Tibial artery (tissue), 4 donors: ENCODE data around the gene VPS51.

Source experiments
- DNase-seq, 2 donors: peaks; one replicate each; pipeline ENCODE4 v3.0.0-alpha.2; 2019
- H3K27ac ChIP-seq, 2 donors: fragments of 200-600 bp; sonication (generic) in 1 of 2; 1 replicate in 1 of 2; 2 replicates in 1 of 2; pipeline ENCODE4 v1.5.1; 2018 to 2019; ENCODE audit warnings: mild to moderate bottlenecking in 1 of 2
- H3K27me3 ChIP-seq, 2 donors: fragments of 200-600 bp; sonication (generic) in 1 of 2; one replicate each; pipeline versions ENCODE4 v1.5.1 to v1.6.0; 2016 to 2019
- H3K36me3 ChIP-seq, 3 donors: fragments of 200-600 bp; sonication (generic) in 2 of 3; one replicate each; pipeline ENCODE4 v1.5.1; 2016 to 2019; ENCODE audit warnings: mild to moderate bottlenecking in 2 of 3
- H3K4me1 ChIP-seq, 4 donors: fragments of 200-600 bp; sonication (generic) in 2 of 4; 1 replicate in 3 of 4; 2 replicates in 1 of 4; pipeline ENCODE4 v1.5.1; 2016 to 2019
- H3K4me3 ChIP-seq, 2 donors: fragments of 200-600 bp; sonication (generic) in 1 of 2; 1 replicate in 1 of 2; 2 replicates in 1 of 2; pipeline ENCODE4 v1.5.1; 2018 to 2019; ENCODE audit warnings: mild to moderate bottlenecking in 2 of 2
- H3K9me3 ChIP-seq, 3 donors: fragments of 200-600 bp; sonication (generic) in 1 of 3; one replicate each; pipeline ENCODE4 v1.5.1; 2016 to 2019
- CTCF ChIP-seq, 2 experiments: fragments of 200-600 bp in 1 of 2; fragments of 450-650 bp in 1 of 2; IDR thresholded peaks; one replicate each; pipeline ENCODE4 v1.5.1; 2017 to 2019; ENCODE audit warnings: antibody characterized with exemption in 2 of 2, mild to moderate bottlenecking in 1 of 2, moderate library complexity in 1 of 2
- intact Hi-C: fragments of 100-400 bp; cut with DNase I; formaldehyde crosslinking; loops from one replicate; pipeline ENCODE4 v1.15.0; 2023; ENCODE audit warnings: low total_unique reads

The VPS51 gene

GRCh38 chr11:65126624-65127274 is 30.7 kb downstream of the VPS51 start:
- no peaks in the 10 kb centered on the region for H3K27me3 ChIP-seq
- H3K27ac ChIP-seq = no peak overlapping the region
- TF ChIP-seq CTCF (IDR thresholded peaks at IDR 0.05) = no peak
- no peaks in the 10 kb centered on the region for H3K9me3 ChIP-seq
- intact Hi-C loops = no loop called here
- peaks cover 0 to 11% (median 7%) of the 10 kb centered on the region in 4 donors for H3K4me1 ChIP-seq
- H3K36me3 ChIP-seq = peaks cover 70 to 81% (median 70%) of the 10 kb centered on the region in 3 donors
- H3K4me3 ChIP-seq = no peak overlapping the region
- DNase-seq = peak in 1 of 2 donors; percentile 28

GRCh38 chr11:65127473-65128181 is 31.6 kb downstream of the VPS51 start:
- peak in 1 of 2 donors; percentile 44 for DNase-seq

GRCh38 chr11:65128182-65129145 is 32.5 kb downstream of the VPS51 start:
- intact Hi-C loops = no loop called here
- no peak for TF ChIP-seq CTCF (IDR thresholded peaks at IDR 0.05)
- no peak overlapping the region for H3K27ac ChIP-seq
- H3K36me3 ChIP-seq = peaks cover 70 to 96% (median 82%) of the 10 kb centered on the region in 3 donors
- no peaks in the 10 kb centered on the region for H3K27me3 ChIP-seq
- H3K4me1 ChIP-seq = peaks cover 5 to 15% (median 13%) of the 10 kb centered on the region in 4 donors
- H3K4me3 ChIP-seq = no peak overlapping the region
- DNase-seq = peak in 1 of 2 donors; percentile 31
- no peaks in the 10 kb centered on the region for H3K9me3 ChIP-seq

More at GRCh38 chr11:65127473-65128181, 31.6 kb downstream of the VPS51 start:
- Histone ChIP-seq H3K36me3 (peaks cover 70 to 89% (median 79%) of the 10 kb centered on the region in 3 donors), H3K4me3 (no peak overlapping the region), H3K4me1 (peaks cover 0 to 13% (median 13%) of the 10 kb centered on the region in 4 donors), H3K27me3 (no peaks in the 10 kb centered on the region), H3K27ac (no peak overlapping the region), H3K9me3 (no peaks in the 10 kb centered on the region)
- TF ChIP-seq CTCF (IDR thresholded peaks at IDR 0.05) = no peak
- intact Hi-C loops = no loop called here

- no peak for DNase-seq
- H3K4me3 ChIP-seq = no peak overlapping the region
- H3K27ac ChIP-seq = no peak overlapping the region
- peaks cover 5 to 20% (median 18%) of the 10 kb centered on the region in 4 donors for H3K4me1 ChIP-seq
- H3K9me3 ChIP-seq = no peaks in the 10 kb centered on the region
- H3K27me3 ChIP-seq = no peaks in the 10 kb centered on the region
- intact Hi-C loops = no loop called here
- TF ChIP-seq CTCF (IDR thresholded peaks at IDR 0.05) = no peak
- H3K36me3 ChIP-seq = peaks cover 65 to 84% (median 81%) of the 10 kb centered on the region in 3 donors
These were observed 33.8 kb downstream of the VPS51 start for GRCh38 chr11:65129649-65130441.
